Measurements from ENCODE around the gene CLEC1A.

CLEC1A gene

DNA sequence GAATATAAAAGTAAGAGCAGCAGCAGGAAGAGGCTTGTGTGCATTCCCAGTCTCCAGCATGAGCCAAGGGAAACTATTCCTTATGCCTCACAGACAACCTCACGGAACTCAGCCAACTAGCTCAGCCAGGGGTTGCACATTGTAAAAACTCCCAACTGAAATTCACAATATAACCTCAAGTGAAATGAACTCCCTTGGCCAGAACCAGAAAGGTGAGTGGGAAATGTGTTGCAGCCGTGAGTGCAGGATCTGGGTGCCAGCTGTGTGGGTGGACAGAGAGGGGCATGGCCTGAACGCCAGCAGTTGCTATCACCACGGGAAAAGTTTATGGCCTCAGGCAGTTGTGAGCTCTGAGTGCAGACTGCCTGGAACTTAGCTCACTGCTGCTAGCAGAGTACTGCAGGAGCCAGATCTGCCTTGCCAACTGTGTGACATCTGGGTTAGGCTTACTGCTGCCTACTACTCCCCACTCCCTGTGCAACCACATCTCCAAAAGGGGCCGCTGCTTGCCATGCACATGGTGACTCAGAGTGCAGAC lies 2.3 kb upstream of the CLEC1A start:
- no peak for DNase-seq (ENCODE audit: low read depth in 2 of 2)

DNA sequence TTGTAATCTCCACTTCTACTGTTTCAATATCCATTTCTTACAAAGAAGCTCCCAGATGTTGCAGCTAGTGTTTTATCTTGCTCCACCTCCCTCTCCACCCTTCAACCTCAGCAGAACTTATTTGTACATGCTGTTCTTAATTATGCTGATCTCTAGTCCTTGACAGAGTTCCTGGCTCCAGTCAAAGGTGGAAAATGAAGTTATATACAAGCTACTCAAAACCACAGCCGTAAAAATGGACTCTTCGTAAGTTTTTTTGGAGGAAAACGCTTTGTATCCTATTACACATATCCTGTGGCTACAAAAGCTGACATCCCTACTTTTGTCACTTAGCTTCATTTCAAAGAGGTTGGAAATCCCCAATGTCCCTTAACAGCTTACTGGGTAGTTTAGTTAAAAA lies 1.3 kb downstream of the CLEC1A start:
- no peak for DNase-seq (ENCODE audit: low read depth in 2 of 2)

GRCh38 chr12:10095971-10096370 lies 2.8 kb downstream of the CLEC1A start:
- DNase-seq (ENCODE audit: low read depth in 2 of 2) = no peak

DNA sequence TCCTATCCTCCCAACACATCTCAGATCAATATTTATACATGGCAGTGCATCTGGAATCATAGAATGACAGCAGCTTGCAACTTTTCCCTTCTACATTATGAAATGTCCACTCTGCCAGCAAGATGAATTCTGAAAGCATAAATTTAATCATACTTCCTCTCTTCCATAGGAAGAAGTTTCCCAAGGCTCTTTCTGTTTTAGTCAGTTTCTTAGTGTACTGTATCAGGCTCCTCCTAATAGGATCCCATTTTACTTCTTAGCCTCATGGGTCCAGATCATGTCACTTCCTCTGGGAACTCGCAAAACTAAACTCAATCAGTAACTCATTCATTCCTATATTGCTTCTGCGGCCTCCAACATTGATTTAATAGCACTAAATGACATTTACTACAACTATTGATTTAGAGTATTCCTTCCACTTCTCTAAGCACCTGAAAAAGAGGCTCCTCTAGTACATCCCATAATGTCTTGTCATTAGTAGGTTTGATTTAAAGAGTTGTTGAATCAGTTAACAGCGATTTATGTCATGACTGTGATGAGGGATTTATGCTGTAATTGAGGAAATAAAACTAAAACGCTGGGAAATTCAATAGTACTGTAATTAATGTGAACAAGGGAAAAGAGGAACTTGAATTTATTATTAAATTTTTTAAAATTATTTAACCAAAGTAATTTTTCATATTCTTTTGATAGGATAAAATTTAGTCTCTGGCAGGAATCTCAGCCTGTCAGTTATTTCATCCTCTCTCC lies 4.0 kb downstream of the CLEC1A start:
- DNase-seq (ENCODE audit: low read depth in 2 of 2) = no peak

- DNase-seq (ENCODE audit: low read depth in 2 of 2) = no peak
Observed at GRCh38 chr12:10088955-10089900, 9.6 kb downstream of the CLEC1A start.

- no peak for DNase-seq (ENCODE audit: low read depth in 2 of 2)
Observed at GRCh38 chr12:10088031-10088430, 10.8 kb downstream of the CLEC1A start.

- no peak for DNase-seq (ENCODE audit: low read depth in 2 of 2)
Observed at GRCh38 chr12:10086387-10086786, 12.4 kb downstream of the CLEC1A start.

GRCh38 chr12:10084733-10085132 lies 14.1 kb downstream of the CLEC1A start:
- no peak for DNase-seq (ENCODE audit: low read depth in 2 of 2)

- DNase-seq (ENCODE audit: low read depth in 2 of 2) = no peak
Observed at GRCh38 chr12:10082117-10082874, 16.5 kb downstream of the CLEC1A start.

- no peak for DNase-seq (ENCODE audit: low read depth in 2 of 2)
Observed at GRCh38 chr12:10075451-10075850, 23.3 kb downstream of the CLEC1A start.

DNA sequence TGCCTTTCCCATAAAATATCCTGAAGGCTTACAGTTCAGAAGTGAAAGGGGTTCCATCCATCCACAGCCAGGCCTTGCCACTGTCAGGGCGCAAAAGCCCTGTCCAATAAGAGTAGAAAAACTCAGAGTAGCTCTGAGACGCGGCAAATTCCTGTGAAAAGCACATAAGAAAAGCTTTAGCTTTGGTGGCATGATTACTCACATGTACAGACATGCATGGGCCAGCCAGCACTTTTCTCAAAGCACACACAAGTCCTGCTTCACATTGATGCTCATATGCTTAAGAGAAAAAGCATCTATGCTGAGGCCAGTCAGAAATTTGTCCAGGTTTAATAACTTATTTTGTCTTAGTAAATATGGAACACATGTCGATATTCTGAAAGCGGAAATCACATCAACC lies 25.5 kb downstream of the CLEC1A start:
- DNase-seq (ENCODE audit: low read depth in 2 of 2) = no peak

DNA sequence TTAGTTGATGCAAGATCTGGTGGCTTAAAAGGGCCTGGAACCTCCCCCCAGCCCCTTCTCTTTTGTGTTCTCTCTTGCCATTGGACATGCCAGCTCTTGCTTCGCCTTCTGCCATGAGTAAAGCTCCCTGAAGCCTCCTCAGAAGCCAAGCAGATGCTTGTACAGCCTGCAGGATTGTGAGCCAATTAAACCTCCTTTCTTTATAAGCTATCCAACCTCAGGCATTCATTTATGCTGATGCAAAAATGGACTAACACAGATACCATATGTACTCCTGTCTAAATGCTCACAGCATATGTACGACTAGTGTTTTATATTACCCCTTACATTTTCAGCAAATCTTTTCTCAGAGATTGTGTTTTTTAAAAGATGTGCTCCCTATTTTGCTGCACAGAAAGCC lies 26.7 kb downstream of the CLEC1A start:
- no peak for DNase-seq (ENCODE audit: low read depth in 2 of 2)

DNA sequence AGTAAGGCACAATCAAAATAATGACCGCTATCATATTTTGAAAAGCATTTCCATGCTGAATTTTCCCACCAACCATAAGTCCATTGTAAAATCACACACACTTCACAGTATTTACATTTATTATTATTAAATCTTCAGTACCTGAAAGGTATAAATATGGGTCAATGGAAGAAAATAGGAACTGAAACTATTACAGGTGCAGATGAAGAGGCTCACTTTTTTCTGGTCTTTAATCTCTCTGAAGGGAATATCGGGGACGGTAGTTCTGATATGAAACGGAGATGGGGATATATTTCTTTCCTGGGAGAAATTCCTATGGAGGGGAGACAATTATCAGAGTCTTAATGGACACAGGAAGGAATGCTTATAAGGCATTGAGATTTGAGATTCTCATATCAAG lies 28.4 kb downstream of the CLEC1A start:
- no peak for DNase-seq (ENCODE audit: low read depth in 2 of 2)

DNA sequence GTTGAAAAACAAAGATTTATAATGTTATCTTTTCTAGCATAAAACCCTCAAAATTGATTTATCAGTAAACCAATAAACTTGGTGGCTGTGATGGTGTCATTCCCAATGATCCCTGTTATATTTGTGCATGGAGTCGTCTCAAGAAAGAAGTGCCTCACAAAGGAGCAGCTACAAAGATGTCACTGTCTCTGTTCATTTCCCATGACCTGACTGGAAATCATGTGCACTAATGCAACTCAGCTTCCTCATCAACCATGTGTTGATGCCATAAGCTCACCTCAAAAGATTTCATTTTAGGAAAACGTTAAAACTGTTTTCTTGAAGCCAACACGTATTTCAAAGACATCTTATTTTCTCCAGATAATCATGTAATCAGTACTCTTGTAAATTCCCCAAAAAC lies 28.8 kb downstream of the CLEC1A start:
- DNase-seq (ENCODE audit: low read depth in 2 of 2) = no peak

GRCh38 chr12:10069099-10069498 lies 29.7 kb downstream of the CLEC1A start:
- no peak for DNase-seq (ENCODE audit: low read depth in 2 of 2)

GRCh38 chr12:10068644-10069043 lies 30.1 kb downstream of the CLEC1A start:
- no peak for DNase-seq (ENCODE audit: low read depth in 2 of 2)

DNA sequence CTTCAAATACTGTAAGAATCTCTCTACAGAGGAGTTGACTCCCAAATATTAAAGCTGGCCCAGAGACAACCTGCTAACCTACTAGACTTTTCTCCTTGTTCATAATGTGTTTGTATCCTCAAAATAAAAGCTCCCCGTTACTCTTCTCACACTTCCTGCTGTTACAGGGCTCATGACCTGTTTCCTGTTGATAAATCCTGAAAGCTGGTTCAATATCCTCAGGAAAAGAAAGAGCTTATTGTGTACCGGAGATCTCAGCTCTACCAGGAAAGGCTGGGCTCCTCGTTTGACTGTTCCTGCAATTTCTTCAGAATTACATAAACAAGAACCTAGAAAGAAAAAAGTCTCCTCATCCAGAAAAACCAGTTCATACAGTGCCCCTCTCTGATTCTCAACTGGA lies 30.8 kb downstream of the CLEC1A start:
- no peak for DNase-seq (ENCODE audit: low read depth in 2 of 2)

- DNase-seq (ENCODE audit: low read depth in 2 of 2) = no peak
Observed at GRCh38 chr12:10067264-10067663, 31.5 kb downstream of the CLEC1A start.

DNA sequence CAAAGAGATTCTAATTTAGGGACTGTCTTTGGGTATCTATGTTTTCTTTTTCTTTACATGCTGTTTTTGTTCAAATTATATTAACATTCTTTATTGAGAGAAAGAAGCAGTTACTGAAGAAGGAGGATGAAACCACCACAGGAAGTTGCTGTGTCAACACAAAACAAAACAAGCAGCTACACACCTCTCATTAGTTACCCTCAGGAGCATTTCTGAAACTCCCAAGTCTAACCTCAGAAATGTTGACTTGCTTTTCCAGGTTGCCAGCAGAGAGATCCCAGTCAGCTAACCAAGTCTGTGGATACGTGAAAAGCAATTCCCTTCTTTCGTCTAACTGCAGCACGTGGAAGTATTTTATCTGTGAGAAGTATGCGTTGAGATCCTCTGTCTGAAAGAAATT lies 33.5 kb downstream of the CLEC1A start:
- DNase-seq (ENCODE audit: low read depth in 2 of 2) = no peak

DNA sequence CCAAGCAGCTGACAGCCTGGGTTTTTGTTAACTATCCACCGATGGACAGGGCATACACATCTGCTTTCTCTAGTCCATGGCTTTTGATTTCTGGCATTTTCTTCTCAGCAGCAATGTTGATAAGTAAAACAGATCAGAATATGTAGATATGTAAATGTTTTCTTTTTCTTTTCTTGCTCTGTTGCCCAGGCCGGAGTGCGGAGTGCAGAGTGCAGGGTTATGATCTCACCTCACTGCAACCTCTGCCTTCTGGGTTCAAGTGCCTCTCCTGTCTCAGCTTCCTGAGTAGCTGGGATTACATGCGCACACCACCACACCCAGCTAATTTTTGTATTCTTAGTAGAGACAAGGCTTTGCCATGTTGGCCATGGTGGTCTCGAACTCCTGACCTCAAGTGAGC lies 40.4 kb downstream of the CLEC1A start:
- DNase-seq (ENCODE audit: low read depth in 2 of 2) = no peak

GRCh38 chr12:10052193-10052913 lies 46.4 kb downstream of the CLEC1A start:
- DNase-seq (ENCODE audit: low read depth in 2 of 2) = no peak

All from stimulated activated CD8-positive, alpha-beta memory T cell treated with anti-CD3 and anti-CD28 coated beads, Interleukin-7, amount 100 ng/mL, for 1 hour (primary cell).